CD4-positive, alpha-beta T cell treated with Interleukin-15 for 1 hour (primary cell): ENCODE measurements around the gene RAMP2.
"Not testable (repeated sequence)": the region's sequence is repeated elsewhere in the genome, so short reads cannot be mapped to it uniquely, and the experiment has no call there.

Experiments
- DNase-seq: peaks from one replicate; pipeline ENCODE4 v3.0.0-alpha.2; 2020

The RAMP2 gene

GRCh38 chr17:42760652-42761581 is at the start of gene RAMP2:
RAMP2 (plus strand) TSS chr17:42761227; CDS start chr17:42761262, 35 bp downstream.
- no peak for DNase-seq

- DNase-seq = peak; percentile 24
Observed at GRCh38 chr17:42720996-42721583, 39.9 kb upstream of the RAMP2 start.

GRCh38 chr17:42723636-42724035 is 37.4 kb upstream of the RAMP2 start:
- DNase-seq = no peak

DNA sequence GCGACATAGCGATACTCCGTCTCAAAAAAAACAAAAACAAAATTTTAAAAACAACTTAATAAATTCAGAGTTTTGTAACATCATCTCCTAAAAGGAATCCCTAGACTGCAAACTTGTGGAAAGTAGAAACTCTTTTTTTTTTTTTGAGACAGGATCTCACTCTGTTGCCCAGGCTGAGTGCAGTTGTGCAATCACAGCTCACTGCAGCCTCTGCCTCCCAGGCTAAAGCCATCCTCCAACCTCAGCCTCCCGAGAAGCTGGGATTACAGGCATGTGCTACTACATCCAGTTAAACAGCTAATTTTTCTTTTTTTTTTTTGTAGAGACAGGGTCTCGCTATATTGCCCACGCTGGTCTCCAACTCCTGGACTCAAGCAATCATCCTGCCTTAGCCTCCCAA is 35.9 kb upstream of the RAMP2 start:
- no peak for DNase-seq

DNA sequence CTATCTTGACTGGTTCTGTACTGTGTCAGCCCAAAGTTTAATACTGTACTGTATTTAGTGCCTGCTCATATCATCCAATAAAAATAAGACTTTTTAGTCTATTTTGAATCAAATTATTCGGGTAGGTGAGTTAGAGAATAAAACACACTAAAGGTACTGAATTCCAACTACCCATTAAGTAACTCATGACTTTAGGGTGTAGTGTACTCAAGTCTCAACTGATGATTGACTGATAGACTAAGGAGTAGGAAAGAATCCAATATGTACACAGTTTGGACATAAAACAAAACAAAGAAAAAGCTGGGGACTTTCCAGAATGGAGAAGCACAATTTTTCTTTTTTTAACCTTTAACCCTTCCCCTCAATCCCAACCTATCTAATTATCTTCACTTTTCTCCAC is 20.3 kb upstream of the RAMP2 start:
- DNase-seq = no peak

DNA sequence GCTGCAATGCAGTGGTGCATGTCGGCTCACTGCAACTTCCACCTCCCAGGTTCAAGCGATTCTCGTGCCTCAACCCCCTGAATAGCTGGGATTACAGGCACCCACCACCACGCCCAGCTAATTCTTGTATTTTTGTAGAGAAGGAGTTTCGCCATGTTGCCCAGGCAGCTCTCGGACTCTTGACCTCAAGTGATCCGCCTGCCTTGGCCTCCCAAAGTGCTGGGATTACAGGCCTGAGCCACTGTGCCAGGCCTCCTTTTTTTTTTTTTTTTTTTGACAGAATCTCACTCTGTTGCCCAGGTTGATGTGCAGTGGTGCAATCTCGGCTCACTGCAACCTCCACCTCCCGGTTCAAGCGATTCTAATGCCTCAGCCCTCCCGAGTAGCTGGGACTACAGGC is 18.1 kb upstream of the RAMP2 start:
- DNase-seq = not testable (repeated sequence)

DNA sequence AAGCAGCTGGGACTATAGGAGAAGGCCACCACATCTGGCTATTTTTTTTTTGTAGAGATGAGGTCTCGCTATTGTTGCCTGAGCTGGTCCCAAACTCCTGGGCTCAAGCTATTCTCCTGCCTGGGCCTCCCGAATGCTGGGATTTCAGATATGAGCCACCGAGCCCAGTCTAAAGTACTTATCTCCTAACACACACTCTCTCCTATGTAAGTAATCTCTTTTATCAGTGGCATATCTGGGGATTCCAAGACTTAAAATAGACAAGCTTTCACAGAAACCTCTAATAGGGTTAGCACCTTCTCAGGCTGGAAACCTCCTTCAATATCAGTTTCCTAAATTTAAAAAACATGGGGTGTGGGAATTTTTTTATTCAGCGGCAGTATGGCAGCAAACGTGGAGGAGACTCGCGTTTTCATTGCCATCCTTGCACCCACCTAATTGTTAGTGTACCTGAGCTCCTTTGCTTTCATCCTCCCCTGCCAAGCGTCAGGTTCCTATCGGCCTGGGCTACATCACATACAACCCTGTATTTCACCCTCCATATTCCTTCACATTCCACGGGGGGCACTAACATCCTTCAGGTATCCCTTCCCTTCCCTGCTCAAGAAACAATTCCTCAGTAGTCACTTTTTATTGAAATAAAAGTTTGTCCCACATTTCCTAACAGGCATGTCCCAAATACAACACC is 17.3 kb upstream of the RAMP2 start:
- no peak for DNase-seq

- DNase-seq = peak; percentile 69
Observed at GRCh38 chr17:42744283-42744805, 16.7 kb upstream of the RAMP2 start.

DNA sequence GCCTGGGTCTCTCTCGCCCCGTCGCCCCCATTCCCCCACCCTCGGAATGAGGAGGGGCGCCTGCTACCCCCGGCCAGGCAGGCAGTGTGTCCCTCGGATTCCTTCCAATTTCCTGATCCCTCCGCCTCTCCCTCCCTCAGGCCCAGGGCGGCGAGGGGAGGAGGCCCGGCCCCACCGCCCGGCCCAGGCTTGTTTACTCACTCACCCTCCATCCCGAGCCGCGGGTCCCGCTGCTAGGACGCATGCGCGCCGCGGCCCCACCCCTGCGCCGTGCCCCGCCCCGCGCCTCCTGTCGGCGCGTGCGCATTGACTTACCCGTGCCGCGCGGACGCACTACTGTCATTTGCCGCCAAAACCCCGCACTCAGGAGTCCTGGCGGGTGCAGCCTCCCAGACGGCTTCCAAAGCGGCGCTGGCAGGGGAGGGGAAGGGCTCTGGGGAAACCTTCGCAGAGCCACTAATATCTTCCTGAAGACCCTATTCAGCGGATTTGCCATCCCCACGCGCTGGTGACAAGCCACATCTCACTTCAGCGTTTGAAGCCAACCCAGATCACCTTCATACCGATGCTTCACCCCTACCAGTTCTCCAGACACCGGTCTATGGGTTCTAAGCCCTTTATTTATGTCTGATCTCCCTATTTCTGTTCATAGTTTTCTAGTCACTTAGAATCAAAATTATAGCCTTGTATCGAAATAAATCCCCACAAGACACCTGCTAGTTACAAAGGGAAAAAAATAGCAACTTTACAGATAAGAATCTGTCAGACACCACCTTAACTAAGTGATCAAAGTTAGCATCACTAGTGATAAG is 16.0 kb upstream of the RAMP2 start, which contains the start of gene EZH1:
EZH1 (minus strand) TSS at position 235 of the 812 bp plus-strand sequence. CDS start 16,099 bp downstream, outside the sequence.
- peak; percentile 93 for DNase-seq

DNA sequence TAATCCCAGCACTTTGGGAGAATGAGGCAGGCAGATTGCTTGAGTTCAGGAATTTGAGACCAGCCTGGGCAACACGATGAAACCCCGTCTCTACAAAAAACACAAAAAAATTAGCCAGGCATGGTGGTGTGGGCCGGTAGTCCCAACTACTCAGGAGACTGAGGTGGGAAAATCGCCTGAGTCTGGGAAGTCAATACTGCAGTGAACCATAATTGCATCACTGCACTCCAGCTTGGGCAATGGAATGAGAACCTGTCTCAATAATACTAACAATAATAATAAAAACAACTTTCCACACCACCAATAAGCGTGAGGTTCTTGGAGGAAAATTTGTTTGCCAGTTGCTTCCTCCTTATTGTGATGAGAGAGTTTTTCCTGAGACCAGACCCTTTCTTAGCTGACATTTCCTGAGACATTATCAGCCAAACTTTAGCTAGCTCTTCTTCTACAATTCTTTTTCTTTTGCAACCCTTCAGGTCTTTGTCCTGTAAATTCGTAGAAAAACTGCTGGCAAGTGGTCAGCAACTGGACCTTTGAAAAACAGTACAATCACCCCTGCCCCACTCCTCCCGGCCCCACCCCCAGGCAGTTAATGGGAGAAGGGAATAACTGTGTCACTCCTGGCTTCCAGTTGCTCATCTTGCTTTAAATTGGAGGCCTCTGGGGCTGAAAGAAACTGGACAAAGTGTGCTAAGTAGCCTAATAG is 12.7 kb upstream of the RAMP2 start:
- no peak for DNase-seq

- DNase-seq = no peak
Observed at GRCh38 chr17:42748908-42749798, 11.9 kb upstream of the RAMP2 start.

DNA sequence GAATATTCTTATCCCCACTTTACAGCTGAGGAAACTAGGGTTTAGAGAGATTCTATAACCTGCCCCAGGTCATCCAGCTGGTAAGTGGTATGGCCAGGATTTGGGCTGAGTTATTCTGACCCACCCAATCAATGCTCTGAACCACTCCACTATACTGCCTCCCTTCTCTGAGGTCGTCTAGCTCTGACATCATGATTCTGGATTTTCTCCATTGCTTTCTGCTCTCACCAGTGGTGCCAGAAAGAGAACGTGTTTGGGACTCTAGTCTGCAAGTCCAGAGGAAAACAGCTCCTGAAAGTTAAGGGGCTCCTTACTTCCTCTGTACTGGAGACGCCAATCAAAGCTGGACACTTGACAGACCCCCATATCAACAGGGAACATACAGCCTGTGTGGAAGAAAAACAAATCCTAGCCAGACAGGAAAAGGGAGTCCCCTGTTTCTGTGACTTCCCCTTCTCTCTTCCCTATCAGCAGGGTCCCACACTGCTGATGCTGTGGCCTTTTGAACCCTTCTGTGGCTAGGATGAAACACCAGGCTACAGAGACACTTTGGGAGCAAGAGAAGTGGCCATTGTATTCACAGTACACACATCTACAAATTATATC is 10.2 kb upstream of the RAMP2 start:
- no peak for DNase-seq

- no peak for DNase-seq
Observed at GRCh38 chr17:42751628-42752027, 9.4 kb upstream of the RAMP2 start.

DNA sequence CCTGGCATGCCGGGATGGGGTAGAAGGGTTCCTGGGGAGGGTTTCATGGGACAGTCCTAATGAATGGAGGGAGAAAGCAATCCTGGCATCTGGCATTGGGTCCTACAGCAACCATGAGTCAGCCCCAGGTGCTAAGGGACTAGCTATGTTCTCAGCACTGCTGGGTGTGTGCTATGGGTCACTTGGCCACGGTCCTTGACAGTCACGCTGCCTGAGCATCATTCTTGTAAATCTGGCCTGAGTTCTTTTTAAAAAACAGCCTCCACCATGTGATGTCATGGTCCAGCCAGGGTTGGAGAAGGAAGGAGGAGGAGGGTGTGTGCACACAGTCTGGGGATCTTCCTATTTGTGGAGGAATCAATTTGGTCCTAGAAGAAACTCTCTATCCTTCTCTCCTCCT is 6.2 kb upstream of the RAMP2 start:
- DNase-seq = no peak

- DNase-seq = peak; percentile 38
Observed at GRCh38 chr17:42759982-42760651, 910 bp upstream of the RAMP2 start.

GRCh38 chr17:42761638-42762037 is 611 bp downstream of the RAMP2 start:
- no peak for DNase-seq

- no peak for DNase-seq
Observed at GRCh38 chr17:42766124-42766523, 5.1 kb downstream of the RAMP2 start.

DNA sequence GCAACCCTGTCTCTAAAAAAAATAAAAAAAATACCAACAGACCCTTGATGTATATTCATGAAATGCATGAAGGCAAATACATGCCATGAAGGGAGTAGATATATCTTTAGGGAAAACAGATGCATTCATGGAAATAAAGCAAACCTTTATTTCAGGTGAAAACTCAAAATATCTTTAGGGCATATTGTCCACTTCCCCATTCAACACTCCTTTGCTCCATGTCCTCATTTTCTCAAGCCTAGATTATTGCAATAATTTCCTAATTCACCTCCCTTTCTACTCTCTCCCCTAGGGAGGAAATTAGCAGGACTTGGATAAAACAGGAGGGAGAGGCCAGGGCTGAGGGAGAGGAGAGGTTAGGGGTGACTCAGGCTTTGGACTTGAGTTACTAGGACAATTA is 6.5 kb downstream of the RAMP2 start:
- DNase-seq = no peak

GRCh38 chr17:42768006-42768405 is 7.0 kb downstream of the RAMP2 start:
- not testable (repeated sequence) for DNase-seq

DNA sequence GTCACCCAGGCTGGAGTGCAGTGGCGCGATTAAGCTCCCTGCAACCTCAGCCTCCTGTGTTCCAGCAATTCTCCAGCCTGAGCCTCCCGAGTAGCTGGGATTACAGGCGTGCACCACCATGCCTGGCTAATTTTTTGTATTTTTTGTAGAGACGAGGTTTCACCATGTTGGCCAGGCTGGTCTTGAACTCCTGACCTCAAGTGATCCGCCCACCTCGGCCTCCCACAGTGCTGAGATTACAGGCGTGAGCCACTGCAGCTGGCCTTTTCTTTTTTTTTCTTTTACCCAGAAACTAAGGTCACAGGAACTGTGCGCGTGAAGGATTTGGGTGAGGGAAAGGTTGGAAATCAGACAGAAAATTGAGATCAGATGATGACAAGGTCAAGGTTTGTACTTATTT is 8.9 kb downstream of the RAMP2 start:
- not testable (repeated sequence) for DNase-seq
